Panc1 (cell line): ENCODE measurements around the gene TNIK. TPM values are rescaled to one million over a fixed set of nuclear protein-coding genes. Genes with fewer than 3 reads are reported as not detected.

Source experiments
- ATAC-seq: fragments of 200-7000 bp; cut with Tn5 transposase; 2 replicates; pipeline ENCODE4 v1.9.1; 2020; ENCODE audit warnings: mild to moderate bottlenecking, moderate library complexity
- BruUV-seq: library from RNA; stranded (reverse); fragments of 400-500 nt; replicated peaks from 2 replicates; lab custom pipeline; 2021; lab: Mats Ljungman, UMichigan
- CTCF ChIA-PET: fragments of 300-600 bp; sonication (Branson Sonifier 250); formaldehyde crosslinking; loops from one replicate; lab custom pipeline; 2022; ENCODE audit warnings: antibody characterized with exemption; lab: Charles Lee
- POLR2A ChIA-PET: fragments of 300-600 bp; sonication (Branson Sonifier 250); formaldehyde crosslinking; loops from one replicate; lab custom pipeline; 2022; ENCODE audit warnings: antibody characterized with exemption; lab: Charles Lee
- DNase-seq: peaks from one replicate; pipeline ENCODE4 v3.0.0-alpha.2; 2010; ENCODE audit warnings: low read depth, low spot score
- H3K27ac ChIP-seq: 2 replicates; pipeline ENCODE4 v1.5.1; 2011; ENCODE audit warnings: mild to moderate bottlenecking, low read length, inconsistent platforms
- H3K27me3 ChIP-seq: fragments of 200-500 bp; sonication (Bioruptor generic); 2 replicates; pipeline ENCODE4 v1.6.0; 2014; ENCODE audit warnings: low read length, inconsistent platforms; ENCODE audit not compliant: control insufficient read depth, insufficient read depth
- H3K36me3 ChIP-seq: fragments of 200-500 bp; sonication (Bioruptor generic); 2 replicates; pipeline ENCODE4 v1.5.1; 2014; ENCODE audit warnings: inconsistent platforms, mild to moderate bottlenecking, low read length, moderate library complexity; ENCODE audit not compliant: control insufficient read depth, insufficient read depth
- H3K4me1 ChIP-seq: 2 replicates; pipeline ENCODE4 v1.5.1; 2011; ENCODE audit warnings: inconsistent platforms, mild to moderate bottlenecking, low read length, moderate library complexity; ENCODE audit not compliant: control insufficient read depth, insufficient read depth
- H3K4me3 ChIP-seq, 2 experiments: 2 replicates each; pipeline ENCODE4 v1.5.1; 2011 to 2012; ENCODE audit warnings: low read depth in 2 of 2, low read length in 2 of 2, mild to moderate bottlenecking in 2 of 2, inconsistent platforms in 1 of 2, moderate library complexity in 1 of 2
- H3K9me3 ChIP-seq: fragments of 200-500 bp; sonication (Bioruptor generic); 2 replicates; pipeline ENCODE4 v1.5.1; 2014; ENCODE audit warnings: low read depth, mild to moderate bottlenecking, inconsistent platforms, low read length, moderate library complexity; ENCODE audit not compliant: control insufficient read depth, insufficient read depth
- CTCF ChIP-seq: fragments of 450-650 bp; IDR thresholded peaks from 2 replicates; pipeline ENCODE4 v1.5.1; 2017; ENCODE audit warnings: mild to moderate bottlenecking
- POLR2AphosphoS5 ChIP-seq: IDR thresholded peaks from 2 replicates; pipeline ENCODE4 v1.6.1; 2012; ENCODE audit warnings: mild to moderate bottlenecking, low read depth, low read length, moderate library complexity
- REST ChIP-seq, 2 experiments: IDR thresholded peaks; 2 replicates each; pipeline ENCODE4 v1.6.1; 2011 to 2012; ENCODE audit warnings: low read depth in 2 of 2, control low read depth in 1 of 2, low read length in 1 of 2, mild to moderate bottlenecking in 1 of 2, moderate library complexity in 1 of 2; ENCODE audit not compliant: insufficient read depth in 1 of 2
- SIN3A ChIP-seq: IDR thresholded peaks from 2 replicates; pipeline ENCODE4 v1.6.1; 2012; ENCODE audit warnings: low read depth, mild to moderate bottlenecking, low read length, moderate library complexity, borderline replicate concordance; ENCODE audit not compliant: insufficient read depth
- TCF7L2 ChIP-seq: IDR thresholded peaks from 2 replicates; pipeline ENCODE4 v1.6.1; 2011; ENCODE audit warnings: mild to moderate bottlenecking, low read depth, low read length, inconsistent platforms
- in situ Hi-C: cut with HindIII; loops from 2 replicates; pipeline ENCODE4 v1.10.0; 2016; ENCODE audit warnings: low sequenced_read_pairs, low pct_unique_long_range_greater_than_20kb
- intact Hi-C: fragments of 100-400 bp; cut with micrococcal nuclease; formaldehyde crosslinking; loops from one replicate; pipeline ENCODE4 v1.10.0; 2022; ENCODE audit not compliant: unreplicated experiment
- total RNA-seq: library from RNA; stranded (reverse); gene quantifications from one replicate; pipeline ENCODE4 v1.2.1, GENCODE V29; 2021; ENCODE audit not compliant: unreplicated experiment

TNIK gene
- total RNA-seq, 1 experiment from 2014 or later, result 1.9 TPM

DNA sequence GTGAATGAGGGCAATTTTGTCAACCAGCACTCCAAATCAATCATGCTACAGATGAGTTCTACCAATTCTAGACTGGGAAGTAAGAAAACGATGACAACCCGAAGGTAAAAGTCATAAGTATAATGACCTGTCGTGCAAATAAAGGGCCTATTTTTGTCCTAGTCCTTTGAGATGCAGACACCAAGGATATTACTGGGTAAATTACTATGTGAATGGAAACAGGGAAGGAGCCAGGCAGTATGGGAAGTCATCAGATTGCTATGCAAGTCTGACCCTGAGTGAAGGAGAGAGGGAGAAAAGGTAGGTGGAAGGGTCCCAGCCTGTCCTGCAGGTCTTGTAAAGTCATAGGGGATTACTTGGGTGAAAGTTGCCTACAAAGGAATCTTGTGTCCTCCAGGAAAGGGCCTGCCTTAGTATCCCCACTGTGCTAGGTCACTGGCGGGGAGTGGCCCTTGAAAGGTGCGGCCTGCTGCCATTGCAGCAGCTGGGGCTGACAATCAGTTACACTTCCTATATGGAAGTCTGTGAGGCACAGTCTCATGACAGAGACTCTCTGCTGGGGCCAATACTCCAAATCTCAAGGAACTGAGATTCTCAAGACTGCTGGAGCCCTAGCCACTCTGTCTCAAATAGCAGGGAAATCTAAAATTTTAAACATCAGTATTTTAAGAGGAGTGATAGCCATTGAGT, 283.8 kb downstream of the TNIK start:
- BruUV-seq, result no TSS peak
- no peak for DNase-seq
- ChIA-PET POLR2A (no interaction called here), CTCF (no interaction called here)
- H3K27me3 ChIP-seq, result no peaks in the 10 kb centered on the region
- TF ChIP-seq REST (IDR thresholded peaks at IDR 0.05; ENCODE audit: insufficient read depth in 1 of 2, low read depth in 2 of 2, low read length in 1 of 2) (no peak), CTCF (no peak), SIN3A (no peak), TCF7L2 (no peak), POLR2AphosphoS5 (no peak)
- in situ Hi-C loops (no loop called here), intact Hi-C loops (no loop called here)
- H3K4me3 ChIP-seq, result no peak overlapping the region
- no peaks in the 10 kb centered on the region for H3K36me3 ChIP-seq
- no peaks in the 10 kb centered on the region for H3K4me1 ChIP-seq
- no peak overlapping the region for H3K27ac ChIP-seq
- H3K9me3 ChIP-seq, result no peaks in the 10 kb centered on the region
- no peak for ATAC-seq

GRCh38 chr3:171175741-171176234, 284.4 kb downstream of the TNIK start:
- intact Hi-C loops, result no loop called here
- no TSS peak for BruUV-seq
- no peak for DNase-seq

More at GRCh38 chr3:171175741-171176234, 284.4 kb downstream of the TNIK start:
- no peaks in the 10 kb centered on the region for H3K4me1 ChIP-seq
- no peaks in the 10 kb centered on the region for H3K9me3 ChIP-seq
- H3K36me3 ChIP-seq, result no peaks in the 10 kb centered on the region
- ATAC-seq, result no peak
- in situ Hi-C loops, result no loop called here
- ChIA-PET POLR2A (no interaction called here), CTCF (no interaction called here)
- H3K27me3 ChIP-seq, result no peaks in the 10 kb centered on the region
- no peak overlapping the region for H3K27ac ChIP-seq
- TF ChIP-seq POLR2AphosphoS5, result no peak
- no peak for TF ChIP-seq REST (IDR thresholded peaks at IDR 0.05; ENCODE audit: insufficient read depth in 1 of 2, low read depth in 2 of 2, low read length in 1 of 2)
- TF ChIP-seq CTCF, result no peak
- TF ChIP-seq SIN3A, result no peak
- TF ChIP-seq TCF7L2, result no peak
- H3K4me3 ChIP-seq, result no peak overlapping the region
